ENCODE measurements around the gene LPCAT4. TPM values are rescaled to one million over a fixed set of nuclear protein-coding genes. Genes with fewer than 3 reads are reported as not detected.
"Not testable (repeated sequence)": the region's sequence is repeated elsewhere in the genome, so short reads cannot be mapped to it uniquely, and the experiment has no call there.

The LPCAT4 gene
- total and polyA plus RNA-seq, 10 donors, result 18.6 to 53.7 (median 40.6) TPM

DNA sequence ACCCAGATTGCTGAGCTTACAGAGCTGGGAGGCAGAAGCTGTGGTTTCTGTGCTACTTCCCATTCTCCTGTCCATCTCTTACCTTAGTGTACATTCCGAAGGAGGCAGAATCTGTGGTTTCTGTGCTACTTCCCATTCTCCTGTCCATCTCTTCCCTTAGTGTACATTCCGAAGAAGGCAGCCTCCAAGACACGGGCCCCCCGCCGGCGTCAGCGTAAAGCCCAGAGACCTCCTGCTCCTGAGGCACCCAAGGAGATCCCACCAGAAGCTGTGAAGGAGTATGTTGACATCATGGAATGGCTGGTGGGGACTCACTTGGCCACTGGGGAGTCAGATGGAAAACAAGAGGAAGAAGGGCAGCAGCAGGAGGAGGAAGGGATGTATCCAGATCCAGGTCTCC is 12.7 kb downstream of the LPCAT4 start:
- intact Hi-C loops (cut with DNase I; ENCODE audit: low total_unique reads), result no loop called here
- H3K36me3 ChIP-seq, result peaks cover 0 to 58% (median 26%) of the 10 kb centered on the region in 6 donors
- no peak overlapping the region for H3K4me3 ChIP-seq
- H3K27me3 ChIP-seq (replicated peaks in 1 of 7), result no peaks in the 10 kb centered on the region
- no peak for TF ChIP-seq POLR2AphosphoS5 (IDR thresholded peaks at IDR 0.05)
- TF ChIP-seq, protein P1, sequence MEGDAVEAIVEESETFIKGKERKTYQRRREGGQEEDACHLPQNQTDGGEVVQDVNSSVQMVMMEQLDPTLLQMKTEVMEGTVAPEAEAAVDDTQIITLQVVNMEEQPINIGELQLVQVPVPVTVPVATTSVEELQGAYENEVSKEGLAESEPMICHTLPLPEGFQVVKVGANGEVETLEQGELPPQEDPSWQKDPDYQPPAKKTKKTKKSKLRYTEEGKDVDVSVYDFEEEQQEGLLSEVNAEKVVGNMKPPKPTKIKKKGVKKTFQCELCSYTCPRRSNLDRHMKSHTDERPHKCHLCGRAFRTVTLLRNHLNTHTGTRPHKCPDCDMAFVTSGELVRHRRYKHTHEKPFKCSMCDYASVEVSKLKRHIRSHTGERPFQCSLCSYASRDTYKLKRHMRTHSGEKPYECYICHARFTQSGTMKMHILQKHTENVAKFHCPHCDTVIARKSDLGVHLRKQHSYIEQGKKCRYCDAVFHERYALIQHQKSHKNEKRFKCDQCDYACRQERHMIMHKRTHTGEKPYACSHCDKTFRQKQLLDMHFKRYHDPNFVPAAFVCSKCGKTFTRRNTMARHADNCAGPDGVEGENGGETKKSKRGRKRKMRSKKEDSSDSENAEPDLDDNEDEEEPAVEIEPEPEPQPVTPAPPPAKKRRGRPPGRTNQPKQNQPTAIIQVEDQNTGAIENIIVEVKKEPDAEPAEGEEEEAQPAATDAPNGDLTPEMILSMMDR (IDR thresholded peaks at IDR 0.05 in 8 of 11, conservative IDR thresholded peaks at IDR 0.05 in 3 of 11), result no peak
- no peak for TF ChIP-seq POLR2A (IDR thresholded peaks at IDR 0.05)
- no peak overlapping the region for H3K27ac ChIP-seq
- 89 to 95% (median 91%) methylated on average over 7 of the region's 7 CpGs for WGBS, 5 donors
- H3K9me3 ChIP-seq, result no peaks in the 10 kb centered on the region
- no peak for DNase-seq
- no peaks in the 10 kb centered on the region for H3K4me1 ChIP-seq

DNA sequence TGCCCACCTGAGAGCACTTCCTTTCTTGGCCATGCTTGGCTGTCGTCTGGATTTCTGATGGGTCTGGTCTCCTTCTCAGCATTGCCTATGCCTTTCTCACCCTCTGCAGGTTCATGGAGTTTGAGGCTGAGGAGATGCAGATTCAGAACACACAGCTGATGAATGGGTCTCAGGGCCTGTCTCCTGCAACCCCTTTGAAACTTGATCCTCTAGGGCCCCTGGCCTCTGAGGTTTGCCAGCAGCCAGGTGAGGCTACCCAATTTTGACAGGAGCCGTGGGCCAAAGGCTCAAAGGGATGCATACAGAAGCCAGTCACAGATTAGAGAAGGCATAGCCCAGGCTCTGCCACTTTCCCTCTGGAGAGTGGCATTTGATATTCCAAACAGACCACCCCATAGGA is 13.4 kb downstream of the LPCAT4 start:
- WGBS, 5 donors, result 77 to 93% (median 85%) methylated on average over 1 to 2 of the region's 2 CpGs
- no peak for DNase-seq
- intact Hi-C loops (cut with DNase I; ENCODE audit: low total_unique reads), result no loop called here
- Histone ChIP-seq H3K4me3 (no peak overlapping the region), H3K27me3 (replicated peaks in 1 of 7) (no peaks in the 10 kb centered on the region), H3K36me3 (peaks cover 0 to 51% (median 21%) of the 10 kb centered on the region in 6 donors), H3K9me3 (no peaks in the 10 kb centered on the region), H3K4me1 (no peaks in the 10 kb centered on the region), H3K27ac (no peak overlapping the region)
- no peak for TF ChIP-seq POLR2A (IDR thresholded peaks at IDR 0.05)
- TF ChIP-seq, protein P1 (IDR thresholded peaks at IDR 0.05 in 8 of 11, conservative IDR thresholded peaks at IDR 0.05 in 3 of 11), result no peak
- no peak for TF ChIP-seq POLR2AphosphoS5 (IDR thresholded peaks at IDR 0.05)

DNA sequence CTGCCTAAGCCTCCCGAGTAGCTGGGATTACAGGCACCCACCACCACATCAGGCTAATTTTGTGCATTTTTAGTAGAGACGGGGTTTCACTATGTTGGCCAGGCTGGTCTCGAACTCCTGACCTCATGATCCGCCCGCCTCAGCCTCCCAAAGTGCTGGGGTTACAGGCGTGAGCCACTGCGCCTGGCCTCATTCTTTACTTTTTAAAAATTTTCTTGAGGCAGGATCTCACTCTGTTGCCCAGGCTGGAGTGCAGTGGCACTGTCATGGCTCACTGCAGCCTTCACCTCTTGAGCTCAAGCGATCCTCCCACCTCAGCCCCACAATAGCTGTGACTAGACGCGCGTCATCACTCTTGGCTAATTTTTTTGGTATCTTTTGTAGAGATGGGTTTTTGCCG is 14.0 kb downstream of the LPCAT4 start:
- H3K4me1 ChIP-seq; H3K27me3 ChIP-seq (replicated peaks in 1 of 7); intact Hi-C loops (cut with DNase I; ENCODE audit: low total_unique reads); H3K27ac ChIP-seq; DNase-seq; H3K9me3 ChIP-seq; H3K4me3 ChIP-seq: not testable (repeated sequence)
- WGBS, 5 donors, result 93 to 96% (median 95%) methylated on average over 12 of the region's 12 CpGs
- peaks cover 0 to 45% (median 15%) of the 10 kb centered on the region in 6 donors for H3K36me3 ChIP-seq

DNA sequence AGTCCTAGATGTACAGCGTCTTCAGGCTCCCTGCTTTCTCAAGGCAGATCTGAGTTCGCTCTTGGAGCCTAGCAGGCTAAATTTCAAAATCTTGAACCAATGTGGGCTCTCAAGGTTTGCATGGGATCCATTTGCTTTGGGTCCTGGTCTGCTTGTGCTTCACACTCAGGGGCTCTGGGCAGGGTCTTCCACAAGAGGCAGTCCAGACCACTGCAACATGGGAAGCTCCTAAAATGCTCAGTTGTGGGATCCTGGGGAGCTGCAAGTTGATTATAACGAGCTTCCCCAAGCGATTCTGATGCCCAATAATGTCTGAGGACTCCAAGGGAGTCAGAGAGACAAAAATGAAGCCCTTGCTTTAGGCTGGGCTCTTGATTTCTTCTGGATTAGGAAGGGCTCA is 17.2 kb downstream of the LPCAT4 start:
- no peak overlapping the region for H3K27ac ChIP-seq
- no peaks in the 10 kb centered on the region for H3K9me3 ChIP-seq
- WGBS, 5 donors, result 85 to 93% (median 89%) methylated on average over 4 of the region's 4 CpGs
- H3K27me3 ChIP-seq (replicated peaks in 1 of 7), result no peaks in the 10 kb centered on the region
- intact Hi-C loops (cut with DNase I; ENCODE audit: low total_unique reads), result loop anchor here (10.0 kb wide), 1 partner anchor 235 kb away; the partner anchor contains the start of gene GOLGA8B
- no peak for TF ChIP-seq POLR2AphosphoS5 (IDR thresholded peaks at IDR 0.05)
- TF ChIP-seq, protein P1 (IDR thresholded peaks at IDR 0.05 in 8 of 11, conservative IDR thresholded peaks at IDR 0.05 in 3 of 11), result no peak
- no peak for TF ChIP-seq POLR2A (IDR thresholded peaks at IDR 0.05)
- H3K36me3 ChIP-seq, result peaks cover 0 to 12% (median 0%) of the 10 kb centered on the region in 6 donors
- no peak overlapping the region for H3K4me3 ChIP-seq
- DNase-seq, result no peak
- H3K4me1 ChIP-seq, result peaks cover 0 to 4% (median 0%) of the 10 kb centered on the region in 6 donors
